ENCODE results near the gene LRRC57.
A peak's percentile ranks its signal among the peaks of the same experiment; 100 is the strongest.
"Not testable (repeated sequence)": the region's sequence is repeated elsewhere in the genome, so short reads cannot be mapped to it uniquely, and the experiment has no call there.

LRRC57 gene

GRCh38 chr15:42548249-42549031 lies at the start of gene LRRC57, which contains the start of gene HAUS2:
Gene LRRC57, minus strand, starts transcription at chr15:42548793. Its CDS starts 359 bp downstream, at chr15:42548434.
Gene HAUS2, plus strand, starts transcription at chr15:42548838. Its CDS starts 35 bp downstream, at chr15:42548873.
- peak; percentile 86 for DNase-seq

GRCh38 chr15:42595626-42596240 lies 47.1 kb upstream of the LRRC57 start:
- DNase-seq, result no peak

- DNase-seq, result no peak
Measured at GRCh38 chr15:42594095-42594494, 45.5 kb upstream of the LRRC57 start.

DNA sequence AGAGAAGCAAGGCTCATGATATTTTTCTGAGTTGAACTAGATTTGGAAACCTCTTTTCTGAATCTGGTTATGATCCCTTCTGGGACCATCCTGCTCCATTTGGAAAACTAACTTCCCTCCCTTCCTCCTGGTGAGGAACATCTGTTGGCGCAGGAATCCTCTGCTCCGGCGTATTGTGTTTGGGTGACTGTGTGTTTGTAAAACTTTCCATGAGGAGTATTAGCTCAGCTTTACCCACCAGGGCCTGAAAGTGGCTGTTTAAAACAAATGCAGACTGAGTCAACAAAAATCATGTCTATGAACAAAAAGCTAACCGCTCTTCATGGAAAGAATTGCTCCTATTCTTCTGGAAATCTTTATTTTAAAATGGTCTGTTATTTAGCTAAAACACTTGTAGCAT lies 44.5 kb upstream of the LRRC57 start:
- DNase-seq, result no peak

DNA sequence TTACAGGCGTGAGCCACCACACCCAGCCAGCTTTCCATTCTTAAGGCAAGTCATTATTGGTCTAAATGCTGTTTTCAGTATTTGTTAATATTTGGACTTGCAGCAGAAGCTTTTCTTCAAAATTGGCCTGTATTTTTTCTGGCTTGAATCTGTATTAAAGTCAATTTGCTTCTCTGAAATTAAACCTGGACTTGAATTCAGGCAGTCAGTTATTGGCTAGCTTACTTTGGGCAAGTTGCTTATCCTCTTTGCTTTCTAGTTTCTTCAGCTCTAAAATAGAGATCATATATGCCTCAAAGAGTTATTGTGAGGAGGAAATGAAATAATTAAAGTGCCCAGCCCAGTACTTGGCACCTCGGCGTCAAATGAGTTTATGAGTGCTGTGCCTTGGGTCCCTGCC lies 44.1 kb upstream of the LRRC57 start:
- no peak for DNase-seq

DNA sequence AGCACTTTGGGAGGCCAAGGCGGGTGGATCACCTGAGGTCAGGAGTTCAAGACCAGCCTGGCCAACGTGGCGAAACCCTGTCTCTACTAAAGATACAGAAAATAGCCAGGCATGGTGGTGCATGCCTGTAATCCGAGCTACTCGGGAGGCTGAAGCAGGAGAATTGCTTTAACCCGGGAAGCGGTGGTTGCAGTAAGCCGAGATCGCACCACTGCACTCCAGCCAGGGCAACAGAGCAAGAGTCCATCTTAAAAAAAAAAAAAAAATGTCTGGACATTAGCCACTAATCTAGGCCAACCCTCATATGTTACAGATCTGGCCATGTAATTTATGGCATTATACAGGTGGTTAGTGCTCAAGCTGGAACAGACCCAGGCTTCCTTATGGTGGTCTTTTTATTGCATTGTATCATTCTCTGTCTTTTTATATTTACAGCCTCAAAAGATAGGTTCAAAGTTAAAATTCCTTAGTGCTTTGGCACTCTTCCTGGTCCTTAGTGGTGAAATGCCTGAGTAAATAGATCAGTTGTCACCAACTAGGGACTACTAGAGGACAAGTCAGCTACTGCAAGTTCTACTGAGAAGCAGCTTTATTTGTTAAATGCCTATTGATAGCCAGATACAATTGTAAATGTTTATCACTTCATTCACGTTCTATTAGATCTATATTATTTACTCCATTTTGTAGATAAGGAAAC lies 42.8 kb upstream of the LRRC57 start:
- DNase-seq, result peak; percentile 62

GRCh38 chr15:42590619-42591237 lies 42.1 kb upstream of the LRRC57 start:
- DNase-seq, result no peak

- peak; percentile 45 for DNase-seq
Measured at GRCh38 chr15:42584031-42584765, 35.6 kb upstream of the LRRC57 start.

DNA sequence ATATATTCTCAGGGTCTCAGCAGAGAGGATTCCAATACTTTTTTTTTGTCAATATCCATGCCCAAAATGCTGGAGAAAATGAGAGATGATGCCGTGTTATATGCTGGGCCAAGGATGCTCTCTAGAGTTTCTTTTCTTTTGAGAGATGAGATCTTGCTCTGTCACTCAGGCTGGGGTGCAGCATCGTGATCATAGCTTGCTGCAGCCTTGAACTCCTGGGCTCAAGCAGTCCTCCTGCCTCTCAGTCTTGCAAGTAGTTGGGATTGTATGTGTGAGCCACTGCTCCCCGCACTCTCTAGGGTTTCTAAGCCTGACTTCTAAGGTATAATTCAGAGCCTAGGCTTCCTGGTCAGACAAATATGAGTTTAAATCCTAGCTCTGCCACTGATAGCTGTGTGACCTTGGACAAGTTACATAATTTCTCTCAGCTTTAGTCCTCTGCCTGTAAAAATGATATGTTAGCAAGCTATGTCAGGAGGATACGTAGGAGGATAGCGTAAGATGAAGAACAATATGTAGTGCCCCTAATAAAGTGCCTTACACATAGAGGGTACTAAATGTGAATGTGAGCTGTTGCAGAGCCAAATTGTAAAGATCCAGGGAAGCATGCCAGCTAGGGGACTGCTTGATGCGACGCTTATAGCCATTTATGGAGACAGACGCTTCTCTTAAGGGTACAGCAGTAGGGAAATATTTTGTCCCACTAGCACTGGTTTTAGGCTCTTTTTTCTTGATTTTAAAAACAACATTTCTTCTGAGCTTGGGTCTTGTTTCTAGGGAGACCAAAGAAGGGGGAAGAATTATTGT lies 34.2 kb upstream of the LRRC57 start:
- DNase-seq, result no peak

GRCh38 chr15:42581272-42581730 lies 32.7 kb upstream of the LRRC57 start:
- peak; percentile 84 for DNase-seq

- DNase-seq, result no peak
Measured at GRCh38 chr15:42578984-42579537, 30.5 kb upstream of the LRRC57 start.

- peak; percentile 26 for DNase-seq
Measured at GRCh38 chr15:42577514-42578031, 29.0 kb upstream of the LRRC57 start.

DNA sequence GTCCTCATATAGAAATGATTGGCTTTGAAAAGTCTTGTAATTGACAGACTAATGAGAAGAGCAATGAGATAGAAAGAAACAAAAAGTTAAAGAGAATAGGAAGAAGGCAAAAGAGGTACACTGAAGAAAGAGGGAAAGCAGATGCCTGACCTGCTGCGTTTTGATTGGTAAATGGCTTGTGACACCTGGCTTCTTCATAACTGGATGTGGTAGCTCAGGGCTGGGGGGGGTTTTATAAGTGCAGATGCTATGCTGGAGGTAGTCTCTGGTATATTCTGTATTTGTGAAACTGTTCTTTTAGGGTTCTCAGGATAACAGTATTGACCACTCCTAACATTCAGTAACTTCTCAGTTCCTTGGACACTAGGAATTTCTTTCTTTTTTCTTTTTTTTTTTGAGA lies 28.2 kb upstream of the LRRC57 start:
- DNase-seq, result no peak

GRCh38 chr15:42576040-42576594 lies 27.5 kb upstream of the LRRC57 start:
- peak; percentile 4 for DNase-seq

DNA sequence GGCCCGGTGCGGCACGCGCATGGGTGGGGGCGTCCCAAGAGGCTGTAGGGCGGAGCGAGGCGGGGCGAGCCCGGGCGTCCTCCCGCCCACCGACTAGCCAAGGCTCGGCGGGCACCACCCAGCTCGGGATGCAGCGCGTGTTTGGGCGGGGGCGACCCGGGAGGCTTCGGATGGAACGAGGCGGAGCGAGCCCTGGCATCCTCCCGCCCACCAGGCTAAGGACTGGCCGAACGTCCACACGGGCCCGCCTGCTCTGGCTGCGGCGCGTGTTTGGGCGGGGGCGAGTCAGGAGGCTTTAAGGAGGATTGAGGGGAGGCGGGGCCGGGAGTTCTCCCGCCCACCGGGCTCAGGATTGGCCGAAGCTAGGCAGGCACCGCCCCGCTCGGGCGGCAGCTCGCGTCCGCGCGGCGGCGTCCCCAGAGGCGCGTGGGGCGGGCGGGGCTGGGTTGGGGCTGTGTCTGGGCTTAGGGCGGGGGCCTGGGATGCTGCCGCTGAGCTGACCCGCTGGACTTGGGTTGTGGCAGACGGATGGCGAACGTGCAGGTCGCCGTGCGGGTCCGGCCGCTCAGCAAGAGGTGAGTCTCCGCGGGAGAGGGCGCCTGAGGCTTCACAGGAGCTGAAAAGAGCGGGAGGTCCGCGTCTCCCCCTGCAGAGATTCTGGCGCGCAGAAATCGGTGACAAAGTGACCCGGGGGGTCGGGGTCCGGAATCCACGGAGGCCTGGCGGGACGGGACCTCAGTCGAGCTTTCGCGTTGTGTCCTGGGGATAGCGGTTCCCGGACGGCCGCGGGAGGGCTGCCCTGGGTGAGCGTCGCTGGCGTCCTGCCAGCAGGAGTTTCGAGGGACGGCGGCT lies 26.8 kb upstream of the LRRC57 start, which contains the start of gene STARD9:
Gene STARD9, plus strand, starts transcription at position 419 of the 852 bp plus-strand sequence. Its CDS starts 110 bp downstream, at position 529.
- DNase-seq, result peak; percentile 99

- no peak for DNase-seq
Measured at GRCh38 chr15:42558739-42559138, 10.1 kb upstream of the LRRC57 start.

- not testable (repeated sequence) for DNase-seq
Measured at GRCh38 chr15:42556550-42557207, 8.1 kb upstream of the LRRC57 start.

- no peak for DNase-seq
Measured at GRCh38 chr15:42553554-42553953, 5.0 kb upstream of the LRRC57 start.
